H9 (cell line): ENCODE results near the gene FRMD1. TPM values are rescaled to one million over a fixed set of nuclear protein-coding genes. Genes with fewer than 3 reads are reported as not detected.

Experiments used
- DNase-seq: peaks from one replicate; pipeline ENCODE4 v3.0.0-alpha.2; 2017
- H2AFZ ChIP-seq: one replicate; pipeline ENCODE4 v1.6.1; 2013; ENCODE audit warnings: mild to moderate bottlenecking, low read length, control low read depth, moderate library complexity
- H2AK5ac ChIP-seq: 2 replicates; pipeline ENCODE4 v1.6.1; 2013; ENCODE audit warnings: low read length, control low read depth, mixed read lengths; ENCODE audit not compliant: insufficient read length
- H2BK120ac ChIP-seq: one replicate; pipeline ENCODE4 v1.6.1; 2013; ENCODE audit warnings: low read depth, mild to moderate bottlenecking, low read length, control low read depth, inconsistent platforms; ENCODE audit not compliant: poor library complexity, severe bottlenecking
- H2BK12ac ChIP-seq: 2 replicates; pipeline ENCODE4 v1.6.1; 2013; ENCODE audit warnings: low read length, control low read depth, mixed read lengths, low read depth; ENCODE audit not compliant: insufficient read length
- H2BK15ac ChIP-seq: 2 replicates; pipeline ENCODE4 v1.6.1; 2013; ENCODE audit warnings: low read depth, low read length, control low read depth
- H2BK20ac ChIP-seq: one replicate; pipeline ENCODE4 v1.6.1; 2013; ENCODE audit warnings: low read depth, mild to moderate bottlenecking, low read length, control low read depth, inconsistent platforms; ENCODE audit not compliant: poor library complexity, severe bottlenecking
- H2BK5ac ChIP-seq: 2 replicates; pipeline ENCODE4 v1.6.1; 2013; ENCODE audit warnings: low read length, control low read depth, mixed read lengths; ENCODE audit not compliant: insufficient read length
- H3K14ac ChIP-seq: 2 replicates; pipeline ENCODE4 v1.6.1; 2013; ENCODE audit warnings: low read length, control low read depth; ENCODE audit not compliant: insufficient read depth
- H3K18ac ChIP-seq: 2 replicates; pipeline ENCODE4 v1.6.1; 2013; ENCODE audit warnings: low read depth, mild to moderate bottlenecking, mixed read lengths, low read length, control low read depth; ENCODE audit not compliant: insufficient read length
- H3K23ac ChIP-seq: 2 replicates; pipeline ENCODE4 v1.6.1; 2013; ENCODE audit warnings: low read length, control low read depth, mixed read lengths, low read depth; ENCODE audit not compliant: insufficient read length
- H3K23me2 ChIP-seq: 2 replicates; pipeline ENCODE4 v1.6.1; 2013; ENCODE audit warnings: low read depth, mild to moderate bottlenecking, mixed read lengths, low read length, control low read depth; ENCODE audit not compliant: insufficient read length, poor library complexity, severe bottlenecking
- H3K27ac ChIP-seq: 2 replicates; pipeline ENCODE4 v1.5.1; 2013; ENCODE audit warnings: low read length, control low read depth, mixed read lengths, low read depth; ENCODE audit not compliant: insufficient read length
- H3K27me3 ChIP-seq: 2 replicates; pipeline ENCODE4 v1.6.1; 2013; ENCODE audit warnings: low read length, control low read depth, inconsistent platforms; ENCODE audit not compliant: insufficient read depth
- H3K4ac ChIP-seq: 2 replicates; pipeline ENCODE4 v1.6.1; 2013; ENCODE audit warnings: low read depth, mild to moderate bottlenecking, control low read depth, inconsistent platforms, low read length, moderate library complexity
- H3K4me1 ChIP-seq: 2 replicates; pipeline ENCODE4 v1.6.1; 2013; ENCODE audit warnings: low read length, control low read depth, inconsistent platforms; ENCODE audit not compliant: insufficient read depth
- H3K4me2 ChIP-seq: 2 replicates; pipeline ENCODE4 v1.6.1; 2013; ENCODE audit warnings: low read length, control low read depth, mixed read lengths; ENCODE audit not compliant: insufficient read length, insufficient read depth
- H3K56ac ChIP-seq: 2 replicates; pipeline ENCODE4 v1.6.1; 2013; ENCODE audit warnings: low read depth, mild to moderate bottlenecking, mixed read lengths, low read length, control low read depth; ENCODE audit not compliant: insufficient read length
- H3K79me1 ChIP-seq: 2 replicates; pipeline ENCODE4 v1.6.1; 2013; ENCODE audit warnings: low read depth, mild to moderate bottlenecking, moderate library complexity, low read length, control low read depth, inconsistent platforms; ENCODE audit not compliant: insufficient read depth, poor library complexity, severe bottlenecking
- H3K79me2 ChIP-seq: 2 replicates; pipeline ENCODE4 v1.6.1; 2013; ENCODE audit warnings: low read length, control low read depth, inconsistent platforms; ENCODE audit not compliant: insufficient read depth
- H3K9ac ChIP-seq: 2 replicates; pipeline ENCODE4 v1.6.1; 2013; ENCODE audit warnings: low read length, control low read depth, mixed read lengths; ENCODE audit not compliant: insufficient read length; ENCODE audit errors: extremely low read depth
- H3K9me3 ChIP-seq: one replicate; pipeline ENCODE4 v1.6.1; 2013; ENCODE audit warnings: low read depth, low read length, inconsistent platforms; ENCODE audit not compliant: control insufficient read depth
- H3T11ph ChIP-seq: one replicate; pipeline ENCODE4 v1.6.1; 2013; ENCODE audit warnings: mild to moderate bottlenecking, low read length, control low read depth, inconsistent platforms
- H4K20me1 ChIP-seq: one replicate; pipeline ENCODE4 v1.6.1; 2013; ENCODE audit not compliant: control insufficient read depth, insufficient read length, insufficient read depth
- H4K5ac ChIP-seq: 2 replicates; pipeline ENCODE4 v1.6.1; 2013; ENCODE audit warnings: low read depth, mild to moderate bottlenecking, mixed read lengths, low read length, control low read depth; ENCODE audit not compliant: insufficient read length
- H4K8ac ChIP-seq: replicated peaks from 2 replicates; pipeline ENCODE4 v1.6.1; 2013; ENCODE audit warnings: low read length, control low read depth, mixed read lengths, low read depth; ENCODE audit not compliant: insufficient read length
- H4K91ac ChIP-seq: 2 replicates; pipeline ENCODE4 v1.6.1; 2013; ENCODE audit warnings: low read depth, mild to moderate bottlenecking, moderate library complexity, mixed read lengths, low read length, control low read depth; ENCODE audit not compliant: insufficient read length
- H3K27ac Mint-ChIP-seq, 3 experiments: 2 replicates in 2 of 3; 3 replicates in 1 of 3; pipeline ENCODE4 v1.8.0; 2020 to 2021; ENCODE audit warnings: mixed read lengths in 3 of 3, mild to moderate bottlenecking in 1 of 3, moderate library complexity in 1 of 3
- H3K27me3 Mint-ChIP-seq: 2 replicates; pipeline ENCODE4 v1.8.0; 2021; ENCODE audit warnings: low read depth, mild to moderate bottlenecking, moderate library complexity, mixed read lengths
- H3K36me3 Mint-ChIP-seq, 3 experiments: 2 replicates in 2 of 3; 3 replicates in 1 of 3; pipeline ENCODE4 v1.8.0; 2020 to 2021; ENCODE audit warnings: low read depth in 3 of 3, mixed read lengths in 3 of 3; ENCODE audit not compliant: insufficient read depth in 1 of 3
- H3K4me1 Mint-ChIP-seq, 2 experiments: 2 replicates each; pipeline ENCODE4 v1.8.0; 2020; ENCODE audit warnings: mixed read lengths in 2 of 2
- H3K4me3 Mint-ChIP-seq, 2 experiments: 2 replicates in 1 of 2; 3 replicates in 1 of 2; pipeline ENCODE4 v1.8.0; 2020 to 2021; ENCODE audit warnings: mild to moderate bottlenecking in 2 of 2, mixed read lengths in 2 of 2, moderate library complexity in 1 of 2
- H3K9me3 Mint-ChIP-seq, 2 experiments: 2 replicates in 1 of 2; 3 replicates in 1 of 2; pipeline ENCODE4 v1.8.0; 2020; ENCODE audit warnings: mild to moderate bottlenecking in 2 of 2, mixed read lengths in 2 of 2, moderate library complexity in 1 of 2
- CTCF ChIP-seq: fragments of 200-600 bp; sonication (generic); conservative IDR thresholded peaks from 3 replicates; pipeline ENCODE4 v1.8.0; 2021; ENCODE audit warnings: antibody characterized with exemption, mild to moderate bottlenecking
- WGBS: extraction: QIAGEN DNeasy Blood & Tissue Kit; methylation state at CpG from one replicate; pipeline ENCODE4 v1.1.7; 2013; ENCODE audit warnings: missing lambda C conversion rate, low lambda C conversion rate, mixed read lengths; ENCODE audit not compliant: insufficient read length; ENCODE audit errors: extremely low coverage; 5-methylcytosine and 5-hydroxymethylcytosine counted together
- total RNA-seq: library from RNA; stranded (reverse); gene quantifications from 2 replicates; pipeline ENCODE4 v1.2.1, GENCODE V29; 2021

FRMD1 gene
- total RNA-seq, 1 experiment from 2014 or later: not detected

GRCh38 chr6:168013250-168013915, 65.6 kb downstream of the FRMD1 start:
- H3K4ac ChIP-seq: no peak overlapping the region
- no peak overlapping the region for H4K8ac ChIP-seq
- H2AK5ac ChIP-seq: no peak overlapping the region
- no peak overlapping the region for H2BK20ac ChIP-seq
- H3K4me1 ChIP-seq: no peaks in the 10 kb centered on the region
- Mint-ChIP-seq H3K27me3 (peaks cover 2% of the 10 kb centered on the region; the same call in 1 of the 2 replicates), H3K36me3 (peaks cover 0 to 16% (median 3%) of the 10 kb centered on the region in 3 experiments; a peak in 5 of 7 replicates), H3K27ac (peak overlapping the region in 1 of 3 experiments; percentile 23; a peak in 1 of 7 replicates), H3K4me1 (peaks cover 13 to 14% of the 10 kb centered on the region in 2 experiments), H3K4me3 (no peak overlapping the region), H3K9me3 (peaks cover 18 to 19% of the 10 kb centered on the region in 2 experiments)
- H2AFZ ChIP-seq: no peak overlapping the region
- H3K27me3 ChIP-seq: no peaks in the 10 kb centered on the region
- no peak overlapping the region; the same call in 1 of the 2 replicates for H3K14ac ChIP-seq
- H3K18ac ChIP-seq: no peak overlapping the region
- no peak overlapping the region for H3K9ac ChIP-seq
- no peak overlapping the region for H2BK120ac ChIP-seq
- no CpG with 5 or more reads among the region's 7 CpGs for WGBS
- no peak for DNase-seq
- no peaks in the 10 kb centered on the region for H3K23me2 ChIP-seq
- no peak overlapping the region for H4K5ac ChIP-seq
- no peak overlapping the region for H4K91ac ChIP-seq
- no peak overlapping the region for H2BK15ac ChIP-seq
- no peaks in the 10 kb centered on the region for H4K20me1 ChIP-seq
- no peaks in the 10 kb centered on the region for H3K79me1 ChIP-seq
- H2BK12ac ChIP-seq: no peak overlapping the region
- H3K4me2 ChIP-seq: no peak overlapping the region
- H3T11ph ChIP-seq: no peak overlapping the region
- TF ChIP-seq CTCF: no peak
- H2BK5ac ChIP-seq: no peak overlapping the region
- no peaks in the 10 kb centered on the region for H3K9me3 ChIP-seq
- H3K56ac ChIP-seq: no peak overlapping the region
- no peak overlapping the region for H3K27ac ChIP-seq
- no peaks in the 10 kb centered on the region for H3K79me2 ChIP-seq
- no peak overlapping the region for H3K23ac ChIP-seq
